Measurements from ENCODE around the gene TRIM26.
A peak's percentile ranks its signal among the peaks of the same experiment; 100 is the strongest.
"Not testable (repeated sequence)": the region's sequence is repeated elsewhere in the genome, so short reads cannot be mapped to it uniquely, and the experiment has no call there.

TRIM26 gene

GRCh38 chr6:30152910-30153610 lies 60.1 kb downstream of the TRIM26 start:
- no peak for DNase-seq

- peak; percentile 58 for DNase-seq
Observed at GRCh38 chr6:30152016-30152673, 61.1 kb downstream of the TRIM26 start.

GRCh38 chr6:30151580-30151979 lies 61.6 kb downstream of the TRIM26 start:
- no peak for DNase-seq

GRCh38 chr6:30150671-30151395 lies 62.4 kb downstream of the TRIM26 start:
- DNase-seq: no peak

GRCh38 chr6:30149858-30150550 lies 63.2 kb downstream of the TRIM26 start:
- DNase-seq: no peak

GRCh38 chr6:30149234-30149633 lies 64.0 kb downstream of the TRIM26 start:
- no peak for DNase-seq

- DNase-seq: no peak
Observed at GRCh38 chr6:30147096-30147495, 66.1 kb downstream of the TRIM26 start.

GRCh38 chr6:30145818-30146217 lies 67.4 kb downstream of the TRIM26 start:
- DNase-seq: no peak

- DNase-seq: no peak
Observed at GRCh38 chr6:30144811-30145210, 68.4 kb downstream of the TRIM26 start.

GRCh38 chr6:30143780-30144179 lies 69.4 kb downstream of the TRIM26 start:
- no peak for DNase-seq

GRCh38 chr6:30142665-30143064 lies 70.5 kb downstream of the TRIM26 start:
- DNase-seq: no peak

- not testable (repeated sequence) for DNase-seq
Observed at GRCh38 chr6:30140240-30140639, 73.0 kb downstream of the TRIM26 start.

GRCh38 chr6:30136570-30137286 lies 76.5 kb downstream of the TRIM26 start:
- DNase-seq: no peak

GRCh38 chr6:30135757-30136156 lies 77.4 kb downstream of the TRIM26 start, which contains the start of gene TRIM40:
TRIM40 (plus strand) TSS chr6:30136140; CDS start chr6:30137037, 897 bp downstream.
- no peak for DNase-seq

GRCh38 chr6:30135147-30135546 lies 78.1 kb downstream of the TRIM26 start:
- DNase-seq: no peak

Measured in DMS53 (cell line).